NCI-H460 (cell line): ENCODE results near the gene ZCCHC7. TPM values are rescaled to one million over a fixed set of nuclear protein-coding genes. Genes with fewer than 3 reads are reported as not detected.
"Not testable (repeated sequence)": the region's sequence is repeated elsewhere in the genome, so short reads cannot be mapped to it uniquely, and the experiment has no call there.

Experiments used
- DNase-seq: peaks from one replicate; pipeline ENCODE4 v3.0.0-alpha.2; 2016; ENCODE audit warnings: low read depth; ENCODE audit errors: extremely low read depth
- small RNA-seq, 2 experiments: library from RNA; depleted of rRNA; stranded (forward); fragments of <200 nt; gene quantifications; one replicate each; pipeline ENCODE3, GENCODE V24; 2014
- total RNA-seq: library from RNA; depleted of rRNA; stranded (reverse); fragments of >200 nt; shearing (Covaris generic); gene quantifications from 2 replicates; pipeline ENCODE4 v1.2.3, GENCODE V29; 2014; rRNA removed

The ZCCHC7 gene
- total RNA-seq, 1 experiment from 2014 or later, result 18.9 TPM

DNA sequence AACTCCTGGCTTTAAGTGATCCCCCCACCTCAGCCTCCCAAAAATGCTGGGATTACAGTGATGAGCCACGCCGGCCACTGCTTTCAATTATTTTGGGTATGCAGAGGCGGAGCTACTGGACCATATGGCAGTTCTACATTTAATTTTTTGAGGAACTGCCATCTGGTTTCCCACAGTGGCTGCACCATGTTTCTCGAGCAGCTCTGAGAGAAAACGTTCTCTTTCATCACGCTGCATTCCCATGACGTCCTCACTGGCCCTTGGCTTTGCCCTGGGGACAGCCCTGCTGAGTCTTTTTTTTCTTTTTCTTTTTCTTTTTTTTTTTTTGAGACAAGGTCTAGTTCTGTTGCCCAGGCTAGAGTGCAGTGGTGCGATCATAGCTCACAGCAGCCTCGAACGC is 266.6 kb downstream of the ZCCHC7 start:
- no peak for DNase-seq

DNA sequence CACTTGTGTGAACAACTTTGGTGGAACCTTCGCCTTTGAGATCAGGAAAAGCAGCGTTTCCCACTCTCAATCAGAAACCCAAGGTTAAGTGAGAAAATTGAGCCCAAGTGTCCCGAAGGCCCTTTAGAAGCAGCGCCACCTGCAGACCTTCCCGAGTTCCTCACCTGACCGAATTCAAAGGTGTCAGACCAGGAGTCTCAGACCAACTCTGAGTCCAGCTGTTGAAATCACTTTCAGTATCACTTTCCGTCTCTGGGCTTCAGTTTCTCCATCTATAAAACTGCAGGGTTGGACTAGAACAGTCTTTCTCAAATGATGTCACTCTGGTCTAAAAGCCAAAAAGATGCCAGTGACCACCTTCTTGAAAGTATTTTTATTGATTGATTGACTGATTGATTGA is 270.4 kb downstream of the ZCCHC7 start:
- peak; percentile 14 for DNase-seq

DNA sequence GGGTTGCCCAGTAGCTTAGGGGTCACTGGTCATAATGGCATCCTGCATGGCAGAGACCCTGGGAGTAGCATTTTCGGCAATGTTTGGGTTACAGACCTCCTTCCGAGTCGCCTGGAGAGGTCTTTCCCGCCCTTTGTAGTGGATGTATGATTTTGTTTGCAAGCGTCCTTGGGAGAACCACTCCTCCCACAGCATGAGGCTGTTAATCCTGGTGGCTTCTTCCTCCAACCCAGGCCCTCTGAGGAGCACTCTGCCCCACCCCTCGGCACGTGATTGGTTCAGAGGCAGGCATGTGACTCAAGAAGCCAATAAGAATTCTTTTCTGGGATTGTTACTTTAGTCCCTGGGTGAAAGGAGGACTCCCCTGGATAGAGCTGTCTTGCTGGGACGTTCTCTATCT is 271.9 kb downstream of the ZCCHC7 start:
- DNase-seq, result no peak

DNA sequence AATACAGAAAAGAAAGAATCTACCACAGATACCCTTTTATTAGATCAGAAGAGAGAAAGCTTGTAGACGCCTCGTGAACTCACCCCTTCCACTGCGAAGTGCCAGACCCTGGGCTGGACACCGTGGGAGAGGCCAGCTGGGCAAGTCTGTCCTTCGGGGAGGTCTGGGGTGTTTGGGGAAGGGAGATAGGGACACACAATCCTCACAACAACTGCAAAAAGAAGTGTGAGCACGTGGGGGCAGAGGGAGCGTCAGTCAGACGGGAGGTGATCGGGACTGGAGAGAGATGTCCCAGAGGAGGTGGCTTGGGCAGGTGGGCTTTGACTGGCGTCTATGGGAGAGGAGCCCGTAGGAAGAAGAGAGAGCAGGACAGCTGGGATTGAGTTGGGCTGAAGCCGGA is 274.9 kb downstream of the ZCCHC7 start:
- DNase-seq, result no peak

DNA sequence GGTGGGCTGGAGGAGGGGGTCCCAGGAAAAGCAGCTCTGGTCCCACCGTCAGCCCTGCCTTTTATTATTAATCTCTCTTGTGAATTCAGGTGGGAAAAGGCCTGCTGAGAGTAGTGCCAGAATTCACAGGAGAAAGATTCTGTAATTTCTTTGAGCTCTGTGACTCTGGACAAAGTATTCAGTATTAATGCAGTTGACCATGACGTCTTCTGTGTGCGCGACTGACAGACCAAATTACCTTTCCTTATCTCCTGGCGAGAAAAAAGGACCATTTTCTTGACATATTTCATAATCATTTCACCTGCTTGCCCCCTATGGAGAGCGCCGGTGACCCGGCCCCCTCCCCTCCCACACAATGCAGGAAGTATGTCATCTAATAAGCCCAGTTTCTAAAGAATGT is 275.3 kb downstream of the ZCCHC7 start:
- no peak for DNase-seq

DNA sequence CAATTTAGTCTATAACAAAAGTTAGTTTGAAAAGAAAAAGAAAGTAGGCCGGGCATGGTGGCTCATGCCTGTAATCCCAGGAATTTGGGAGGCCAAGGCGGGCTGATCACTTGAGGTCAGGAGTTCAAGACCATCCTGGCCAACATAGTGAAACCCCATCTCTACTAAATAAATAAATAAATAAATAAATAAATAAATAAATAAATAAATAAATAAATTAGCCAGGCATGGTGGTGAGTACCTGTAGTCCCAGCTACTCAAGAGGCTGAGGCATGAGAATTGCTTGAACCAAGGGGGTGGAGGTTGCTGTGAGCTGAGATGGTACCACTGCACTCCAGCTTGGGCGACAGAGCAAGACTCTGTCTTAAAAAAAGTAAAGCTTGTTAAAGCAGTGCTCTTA is 277.6 kb downstream of the ZCCHC7 start:
- not testable (repeated sequence) for DNase-seq

DNA sequence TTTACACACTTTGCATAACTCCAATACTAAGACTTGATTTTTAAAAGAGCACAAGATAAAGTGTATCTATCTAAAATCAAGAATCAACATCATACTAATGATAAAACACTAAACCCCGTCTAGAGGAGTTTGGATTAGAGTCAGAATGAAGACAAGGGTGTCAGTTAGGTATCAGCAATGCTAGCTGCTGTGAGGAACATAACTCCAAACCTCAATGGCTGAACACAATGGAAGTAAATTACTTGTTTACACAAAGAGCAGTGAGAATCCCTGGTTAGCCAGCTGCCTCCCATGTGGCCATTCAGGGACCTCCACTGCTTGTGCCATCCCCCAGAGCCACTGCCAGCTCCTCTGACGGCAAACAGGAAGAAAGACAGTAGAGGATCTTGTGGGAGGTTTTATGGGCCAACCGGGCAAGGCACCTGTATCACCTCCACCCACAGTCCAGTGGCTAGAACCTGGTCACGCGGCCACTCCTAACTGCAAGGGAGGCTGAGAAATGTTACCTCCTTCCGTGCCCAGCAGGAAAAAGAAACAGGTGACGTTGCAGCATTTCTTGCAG is 278.2 kb downstream of the ZCCHC7 start:
- DNase-seq, result no peak

DNA sequence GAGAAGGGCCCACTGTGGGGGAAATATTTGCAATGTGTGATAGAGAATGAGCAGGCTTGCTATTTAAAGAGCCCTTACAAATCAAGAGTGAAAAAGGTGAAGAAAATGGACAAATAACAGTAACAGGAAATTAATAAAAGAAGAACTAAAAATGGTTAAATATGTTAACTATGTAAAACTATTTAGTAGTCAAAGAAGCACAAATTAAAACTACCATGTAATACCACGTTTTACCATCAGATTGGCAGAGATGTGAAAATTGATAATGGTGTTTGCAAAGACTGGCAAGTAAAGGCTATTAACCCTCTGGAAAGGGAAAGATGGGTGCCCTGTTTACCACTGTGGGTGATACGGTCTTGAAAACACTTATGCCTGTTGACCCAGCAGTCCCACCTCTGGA is 279.0 kb downstream of the ZCCHC7 start:
- DNase-seq, result no peak

DNA sequence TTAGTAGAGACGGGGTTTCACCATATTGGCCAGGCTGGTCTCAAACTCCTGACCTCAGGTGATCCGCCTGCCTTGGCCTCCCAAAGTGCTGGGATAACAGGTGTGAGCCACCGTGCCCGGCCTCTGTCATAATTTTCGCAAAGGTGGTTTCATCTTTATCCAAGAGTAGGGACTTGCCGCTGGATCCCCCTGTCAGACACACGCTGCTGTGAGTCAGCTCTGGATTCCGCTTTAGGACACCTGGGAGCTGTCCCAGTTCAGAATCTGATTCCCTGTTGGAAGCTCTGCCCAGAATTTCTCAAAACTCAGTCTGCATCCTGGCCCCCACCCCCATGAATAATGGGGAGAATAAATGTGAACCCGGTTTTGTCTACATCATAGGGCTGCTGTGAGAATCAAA is 284.2 kb downstream of the ZCCHC7 start:
- no peak for DNase-seq

DNA sequence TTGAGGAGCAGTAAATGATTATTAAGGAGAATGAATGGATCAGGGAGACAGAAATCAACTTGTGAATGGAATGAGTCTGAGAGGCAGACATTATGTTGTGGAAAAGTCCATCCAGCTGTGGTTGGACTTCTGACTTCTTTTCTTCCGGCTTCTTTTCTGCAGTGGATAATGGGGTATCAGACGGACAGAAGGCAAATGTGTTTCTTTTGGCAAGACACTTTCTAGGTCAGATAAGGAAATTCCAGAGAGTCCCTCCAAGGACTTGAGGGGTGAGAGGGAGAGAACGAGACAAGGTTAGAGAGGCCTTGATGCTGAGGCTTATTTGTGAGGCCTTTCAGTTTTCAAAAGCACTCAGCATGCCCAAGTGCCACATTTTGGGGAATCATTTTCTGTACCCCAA is 285.0 kb downstream of the ZCCHC7 start:
- DNase-seq, result no peak

DNA sequence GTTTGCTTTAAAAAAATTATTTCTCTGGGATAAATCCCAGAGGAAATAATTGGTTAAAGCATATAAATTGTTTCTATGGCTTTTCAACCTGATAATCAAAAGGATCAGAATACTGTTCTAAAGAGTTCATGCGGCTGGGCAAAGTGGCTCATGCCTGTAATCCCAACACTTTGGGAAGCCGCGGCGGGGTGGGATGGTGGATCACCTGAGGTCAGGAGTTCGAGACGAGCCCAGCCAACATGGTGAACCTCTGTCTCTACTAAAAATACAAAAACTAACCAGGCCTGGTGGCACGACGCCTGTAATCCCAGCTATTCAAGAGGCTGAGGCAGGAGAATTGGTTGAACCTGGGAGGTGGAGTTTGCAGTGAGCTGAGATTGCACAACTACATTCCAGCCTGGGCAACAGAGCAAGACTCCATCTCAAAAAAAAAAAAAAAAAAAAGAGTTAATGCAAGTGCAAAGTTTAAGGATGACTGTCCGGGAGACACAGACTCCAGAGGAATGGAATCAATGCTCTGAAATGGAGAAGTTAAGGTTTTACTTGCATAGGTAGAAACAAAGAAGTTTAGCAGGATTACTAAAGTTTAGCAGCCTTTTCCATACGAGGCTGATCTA is 285.5 kb downstream of the ZCCHC7 start:
- no peak for DNase-seq

DNA sequence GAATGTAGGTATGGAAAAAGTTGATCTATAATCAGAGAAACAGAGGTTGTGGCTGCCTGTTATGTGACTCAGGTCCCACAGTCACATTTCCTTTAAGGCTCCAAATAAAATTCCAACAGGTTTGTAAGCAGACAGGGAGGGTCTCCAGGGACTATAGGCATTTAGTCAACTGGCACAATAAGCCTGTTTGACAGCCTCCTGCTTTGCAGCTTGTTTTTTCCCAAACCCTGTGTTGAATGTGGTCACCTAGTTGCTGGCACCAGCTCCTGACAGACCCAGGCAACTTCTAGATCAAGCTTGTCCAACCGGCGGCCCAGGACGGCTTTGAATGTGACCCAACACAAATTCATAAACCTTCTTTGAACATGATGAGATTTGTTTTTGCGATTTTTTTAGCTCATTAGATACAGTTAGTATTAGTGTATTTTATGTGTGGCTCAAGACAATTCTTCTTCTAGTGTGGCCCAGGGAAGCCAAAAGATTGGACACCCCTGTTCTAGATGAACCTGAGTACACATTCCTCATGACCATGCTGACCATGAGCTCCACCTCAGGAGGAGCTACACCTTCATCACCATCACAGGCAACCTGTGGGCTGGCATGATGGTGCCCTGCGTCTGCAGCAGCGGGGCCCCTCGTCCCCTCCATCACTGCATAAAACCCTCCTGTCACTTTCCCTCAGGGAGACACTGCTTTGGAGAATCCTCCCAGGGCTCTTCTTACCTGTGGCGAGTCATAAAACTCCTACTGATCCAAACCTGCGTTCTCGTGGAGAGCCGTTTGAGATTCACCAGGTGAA is 286.4 kb downstream of the ZCCHC7 start:
- no peak for DNase-seq

DNA sequence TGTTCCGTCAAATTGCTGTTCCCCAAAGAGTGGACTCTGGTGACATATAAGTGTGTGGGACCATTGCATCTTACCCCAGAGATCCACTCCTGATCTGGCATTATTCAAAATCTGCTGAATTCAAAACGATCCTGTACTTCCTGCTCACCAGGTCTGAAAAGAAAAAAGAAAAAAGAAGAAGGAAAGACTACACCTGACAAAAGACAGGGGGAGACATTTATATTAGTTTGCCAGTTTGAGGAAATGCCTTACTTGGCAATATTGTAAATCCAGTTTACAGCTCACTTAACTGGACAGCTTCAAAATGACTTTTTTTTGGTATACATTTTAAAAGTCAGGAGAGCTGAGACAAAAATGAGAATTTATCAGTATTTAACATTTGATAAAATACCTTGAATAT is 287.1 kb downstream of the ZCCHC7 start:
- no peak for DNase-seq

Small RNA genes lying within 50 kb of the gene (small RNA-seq; reads per million reads assigned to genes)
- 0 reads per million in 2 experiments for gene AL512604.1
- gene RF00019, result 0 reads per million in 2 experiments
- gene RNU6-677P, result 0 reads per million in 2 experiments

Other genes starting within 250 kb of the ZCCHC7 start
- not detected in 2 replicates for gene PAX5, start 86.3 kb upstream of the ZCCHC7 start, total RNA-seq